GM18526 (cell line): ENCODE results near the gene TRAPPC8.

Experiments used
- POLR2A ChIP-seq: IDR thresholded peaks from 3 replicates; pipeline ENCODE4 v1.6.1; 2011; ENCODE audit not compliant: insufficient read length; ENCODE audit errors: extremely low read depth

TRAPPC8 gene

GRCh38 chr18:31954349-31954748 lies 11.4 kb upstream of the TRAPPC8 start:
- TF ChIP-seq POLR2A, result no peak

- no peak for TF ChIP-seq POLR2A
Observed at GRCh38 chr18:31952223-31952622, 9.3 kb upstream of the TRAPPC8 start.

GRCh38 chr18:31950583-31950982 lies 7.7 kb upstream of the TRAPPC8 start:
- no peak for TF ChIP-seq POLR2A

DNA sequence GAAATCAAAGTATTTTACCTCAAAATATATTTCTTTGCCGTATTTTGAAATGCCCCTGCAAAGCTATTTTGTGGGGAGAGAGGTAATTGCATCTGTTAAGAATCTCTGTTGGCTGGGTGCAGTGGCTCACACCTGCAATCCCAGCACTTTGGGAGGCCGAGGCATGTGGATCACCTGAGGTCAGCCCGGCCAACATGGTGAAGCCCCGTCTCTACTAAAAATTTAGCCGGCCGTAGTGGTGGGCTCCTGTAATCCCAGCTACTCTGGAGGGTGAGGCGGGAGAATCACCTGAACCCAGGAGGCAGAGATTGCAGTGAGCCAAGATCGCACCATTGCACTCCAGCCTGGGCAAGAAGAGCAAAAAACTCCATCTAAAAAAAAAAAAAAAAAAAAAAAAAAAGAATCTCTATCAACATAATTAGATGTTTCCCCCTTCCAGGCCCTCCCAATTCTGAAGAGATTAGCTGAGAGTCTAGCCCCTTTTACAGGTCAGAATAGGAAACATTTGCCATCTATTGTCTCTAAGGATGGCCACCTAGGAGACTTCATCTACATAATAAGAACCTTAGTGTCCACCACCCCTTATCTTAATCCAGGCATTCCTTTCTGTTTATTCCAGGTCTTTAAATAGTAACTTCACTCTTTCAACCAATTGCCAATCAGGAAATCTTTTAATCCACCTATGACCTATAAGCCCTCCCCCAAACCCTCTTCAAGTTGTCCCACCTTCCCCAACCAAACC lies 3.5 kb upstream of the TRAPPC8 start:
- TF ChIP-seq POLR2A, result no peak

- no peak for TF ChIP-seq POLR2A
Observed at GRCh38 chr18:31943878-31944816, 1.2 kb upstream of the TRAPPC8 start.

- no peak for TF ChIP-seq POLR2A
Observed at GRCh38 chr18:31942291-31942998, 483 bp downstream of the TRAPPC8 start.

GRCh38 chr18:31941010-31941809 lies 1.7 kb downstream of the TRAPPC8 start:
- TF ChIP-seq POLR2A, result no peak

DNA sequence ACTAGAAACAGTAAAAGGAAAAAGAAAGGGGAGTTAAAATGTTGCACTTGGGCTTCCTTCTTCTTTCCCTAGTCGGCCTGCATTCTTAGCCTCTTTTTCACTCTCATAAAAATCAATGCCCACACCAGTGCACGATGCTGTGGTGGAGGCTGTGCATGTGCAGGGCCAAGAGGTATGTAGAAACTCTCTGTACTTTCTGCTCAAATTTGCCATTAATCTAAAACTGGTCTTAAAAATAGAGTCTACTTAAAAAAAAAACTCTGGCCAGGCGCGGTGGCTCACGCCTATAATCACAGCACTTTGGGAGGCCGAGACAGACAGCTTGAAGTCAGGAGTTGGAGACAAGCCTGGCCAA lies 11.1 kb downstream of the TRAPPC8 start:
- TF ChIP-seq POLR2A, result no peak

DNA sequence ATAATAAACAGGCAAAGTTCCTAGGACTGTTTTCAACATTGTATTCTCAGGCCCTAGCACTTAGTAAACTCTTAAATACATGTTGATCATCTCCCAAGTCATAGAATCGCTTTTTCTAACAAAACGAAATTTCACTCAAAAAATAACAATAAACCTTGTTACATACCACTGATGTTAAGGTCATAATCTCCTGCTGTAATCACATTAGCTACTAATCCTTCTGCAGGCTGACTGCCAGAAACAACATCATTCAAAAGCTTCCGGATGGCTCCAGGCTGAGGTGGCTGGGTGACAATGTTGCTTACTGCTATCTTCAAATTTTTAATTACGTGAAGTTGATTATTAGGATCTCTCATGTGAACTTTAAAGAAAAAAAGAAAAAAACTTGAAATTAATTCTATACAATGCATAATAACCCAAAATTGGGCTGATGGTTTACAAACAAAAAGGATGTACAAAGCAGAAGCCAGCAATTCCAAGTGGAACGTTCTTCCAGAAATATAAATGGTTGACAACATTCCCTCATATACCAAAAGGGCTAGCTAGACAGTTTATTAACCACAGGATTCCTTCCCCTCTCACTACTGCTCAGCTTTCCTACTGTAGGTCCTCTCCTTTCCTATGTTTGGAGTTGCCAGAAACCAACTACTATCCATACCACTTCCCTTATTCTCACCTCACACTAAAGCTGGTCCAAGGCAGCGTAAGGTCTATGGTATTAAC lies 11.6 kb downstream of the TRAPPC8 start:
- TF ChIP-seq POLR2A, result no peak

- TF ChIP-seq POLR2A, result no peak
Observed at GRCh38 chr18:31929273-31929672, 13.7 kb downstream of the TRAPPC8 start.

DNA sequence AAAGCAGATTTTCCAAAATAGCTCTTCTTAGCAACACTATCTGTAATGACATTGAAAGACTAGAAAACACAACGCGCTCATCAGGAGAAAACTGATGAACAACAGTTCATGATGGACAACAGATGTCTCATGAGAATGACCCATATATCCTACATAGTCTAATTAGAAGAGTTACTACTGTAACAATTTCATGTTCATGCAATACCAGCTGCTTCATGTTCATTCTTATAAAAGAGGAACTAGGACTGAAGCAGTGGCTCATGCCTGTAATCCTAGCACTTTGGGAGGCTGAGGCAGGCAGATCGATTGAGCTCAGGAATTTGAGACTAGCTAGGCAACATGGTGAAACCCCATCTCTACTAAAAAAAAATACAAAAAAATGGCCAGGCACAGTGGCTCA lies 22.7 kb downstream of the TRAPPC8 start:
- TF ChIP-seq POLR2A, result no peak

DNA sequence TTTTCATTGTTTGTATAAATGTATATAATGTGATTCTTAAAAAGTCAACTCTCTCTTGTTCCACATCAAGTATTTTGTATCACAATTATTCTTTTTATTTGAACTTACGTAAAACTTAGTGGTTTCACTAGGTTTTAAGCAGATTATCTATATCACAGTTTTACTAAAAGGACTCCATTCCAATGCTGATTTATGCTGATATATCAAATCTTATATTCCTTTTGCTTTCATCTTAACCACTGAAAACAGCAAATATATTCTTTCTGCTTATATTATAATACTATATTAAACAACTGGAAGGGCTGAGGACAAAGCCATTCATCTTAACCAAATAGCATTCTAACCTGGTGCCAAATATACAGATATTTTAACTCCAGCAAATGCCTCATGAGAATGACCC lies 24.2 kb downstream of the TRAPPC8 start:
- no peak for TF ChIP-seq POLR2A

DNA sequence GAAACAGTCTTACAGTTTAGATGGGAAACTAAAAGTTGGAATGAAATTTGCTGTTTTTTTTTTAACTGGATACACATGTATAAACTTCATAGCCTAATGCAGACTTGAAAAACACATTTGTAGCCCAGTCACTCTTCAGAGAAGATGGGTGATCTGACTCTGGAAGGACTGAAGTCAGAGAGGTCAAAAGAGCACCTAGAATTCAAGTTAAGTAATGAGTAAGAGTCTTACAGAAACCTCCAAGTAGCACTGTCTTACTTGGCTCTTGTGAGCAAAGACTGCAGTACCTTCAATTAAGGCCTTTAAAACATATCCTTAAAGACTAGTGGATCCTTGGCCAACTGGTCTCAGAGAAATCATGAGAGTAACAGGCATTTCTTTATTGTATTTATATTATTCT lies 41.9 kb downstream of the TRAPPC8 start:
- TF ChIP-seq POLR2A, result no peak

- no peak for TF ChIP-seq POLR2A
Observed at GRCh38 chr18:31892936-31893335, 50.0 kb downstream of the TRAPPC8 start.
